Progenitor cell of endocrine pancreas (in vitro differentiated cells): ENCODE results near the gene WDR49. TPM values are rescaled to one million over a fixed set of nuclear protein-coding genes. Genes with fewer than 3 reads are reported as not detected.
"Not testable (repeated sequence)": the region's sequence is repeated elsewhere in the genome, so short reads cannot be mapped to it uniquely, and the experiment has no call there.

Experiments
- DNase-seq: peaks from one replicate; pipeline ENCODE4 v3.0.0; 2021; ENCODE audit warnings: low spot score; ENCODE audit not compliant: unreplicated experiment
- H3K27ac Mint-ChIP-seq: 2 replicates; pipeline ENCODE4 v1.8.0; 2021; ENCODE audit warnings: mild to moderate bottlenecking, moderate library complexity, mixed read lengths
- H3K27me3 Mint-ChIP-seq: 2 replicates; pipeline ENCODE4 v1.8.0; 2021; ENCODE audit warnings: mixed read lengths
- H3K36me3 Mint-ChIP-seq: 2 replicates; pipeline ENCODE4 v1.8.0; 2022; ENCODE audit warnings: mixed read lengths; ENCODE audit not compliant: insufficient read depth
- H3K4me1 Mint-ChIP-seq: 2 replicates; pipeline ENCODE4 v1.8.0; 2021; ENCODE audit warnings: low read depth, mixed read lengths
- H3K4me3 Mint-ChIP-seq: 2 replicates; pipeline ENCODE4 v1.8.0; 2021; ENCODE audit warnings: low read depth, mild to moderate bottlenecking, moderate library complexity, mixed read lengths
- H3K9me3 Mint-ChIP-seq: 2 replicates; pipeline ENCODE4 v1.8.0; 2021; ENCODE audit warnings: low read depth, mixed read lengths
- total RNA-seq: library from RNA; stranded (reverse); gene quantifications from 2 replicates; pipeline ENCODE4 v1.2.1, GENCODE V29; 2021
- TF ChIP-seq, protein P1 (sequence below): fragments of 200-600 bp; sonication (generic); IDR thresholded peaks from one replicate; pipeline ENCODE4 v1.5.0; 2021; ENCODE audit warnings: antibody characterized with exemption, mild to moderate bottlenecking; ENCODE audit not compliant: unreplicated experiment

Gene WDR49
- total RNA-seq, 1 donor from 2014 or later, result 0.43 TPM

DNA sequence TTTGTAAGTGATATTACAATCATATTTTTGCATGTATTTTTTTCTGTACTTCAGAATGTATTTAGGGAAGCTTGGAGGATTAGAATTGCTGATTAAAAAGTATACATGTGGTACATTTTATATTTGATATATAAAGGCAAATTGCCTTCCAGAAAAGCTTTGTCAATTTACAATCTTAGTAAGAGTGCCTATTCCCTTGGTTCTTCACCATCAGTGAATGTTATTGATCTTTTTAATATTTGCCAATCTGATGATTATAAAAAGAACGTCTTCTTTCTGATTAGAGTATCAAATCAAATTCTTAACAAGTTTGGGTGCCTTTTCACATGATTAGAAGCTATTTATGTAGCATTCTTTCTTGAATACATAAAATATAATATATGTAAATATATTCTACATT, 9.1 kb downstream of the WDR49 start:
- TF ChIP-seq, protein P1, sequence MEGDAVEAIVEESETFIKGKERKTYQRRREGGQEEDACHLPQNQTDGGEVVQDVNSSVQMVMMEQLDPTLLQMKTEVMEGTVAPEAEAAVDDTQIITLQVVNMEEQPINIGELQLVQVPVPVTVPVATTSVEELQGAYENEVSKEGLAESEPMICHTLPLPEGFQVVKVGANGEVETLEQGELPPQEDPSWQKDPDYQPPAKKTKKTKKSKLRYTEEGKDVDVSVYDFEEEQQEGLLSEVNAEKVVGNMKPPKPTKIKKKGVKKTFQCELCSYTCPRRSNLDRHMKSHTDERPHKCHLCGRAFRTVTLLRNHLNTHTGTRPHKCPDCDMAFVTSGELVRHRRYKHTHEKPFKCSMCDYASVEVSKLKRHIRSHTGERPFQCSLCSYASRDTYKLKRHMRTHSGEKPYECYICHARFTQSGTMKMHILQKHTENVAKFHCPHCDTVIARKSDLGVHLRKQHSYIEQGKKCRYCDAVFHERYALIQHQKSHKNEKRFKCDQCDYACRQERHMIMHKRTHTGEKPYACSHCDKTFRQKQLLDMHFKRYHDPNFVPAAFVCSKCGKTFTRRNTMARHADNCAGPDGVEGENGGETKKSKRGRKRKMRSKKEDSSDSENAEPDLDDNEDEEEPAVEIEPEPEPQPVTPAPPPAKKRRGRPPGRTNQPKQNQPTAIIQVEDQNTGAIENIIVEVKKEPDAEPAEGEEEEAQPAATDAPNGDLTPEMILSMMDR, result no peak
- DNase-seq, result no peak
- H3K9me3 Mint-ChIP-seq, result peaks cover 4% of the 10 kb centered on the region
- H3K27me3 Mint-ChIP-seq, result no peaks in the 10 kb centered on the region
- no peak overlapping the region for H3K4me3 Mint-ChIP-seq
- peaks cover 2% of the 10 kb centered on the region for H3K36me3 Mint-ChIP-seq
- H3K4me1 Mint-ChIP-seq, result peaks cover 1% of the 10 kb centered on the region
- H3K27ac Mint-ChIP-seq, result no peak overlapping the region

DNA sequence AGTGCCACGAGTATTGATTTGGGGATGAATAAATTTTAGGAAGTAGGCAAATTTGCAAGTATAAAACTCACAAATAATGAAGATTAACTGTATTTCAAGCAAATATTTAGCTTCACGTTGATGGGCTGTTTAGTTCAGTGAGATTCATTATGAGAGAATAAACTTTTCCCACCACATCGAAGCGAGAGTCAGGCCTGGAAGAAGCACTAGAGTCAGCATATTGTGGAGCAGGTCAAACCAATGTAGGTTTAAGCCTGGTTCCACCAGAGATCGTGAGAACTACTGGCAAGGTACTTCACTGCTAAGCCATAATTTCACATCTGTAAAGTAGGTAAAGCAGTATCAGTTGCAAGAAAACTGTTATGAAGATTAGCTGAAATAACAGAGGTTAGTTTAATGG, 22.3 kb downstream of the WDR49 start:
- H3K27ac Mint-ChIP-seq, result no peak overlapping the region
- H3K27me3 Mint-ChIP-seq, result no peaks in the 10 kb centered on the region
- TF ChIP-seq, protein P1, result no peak
- no peak for DNase-seq
- no peaks in the 10 kb centered on the region for H3K9me3 Mint-ChIP-seq
- H3K4me1 Mint-ChIP-seq, result no peaks in the 10 kb centered on the region
- H3K4me3 Mint-ChIP-seq, result no peak overlapping the region
- H3K36me3 Mint-ChIP-seq, result no peaks in the 10 kb centered on the region

DNA sequence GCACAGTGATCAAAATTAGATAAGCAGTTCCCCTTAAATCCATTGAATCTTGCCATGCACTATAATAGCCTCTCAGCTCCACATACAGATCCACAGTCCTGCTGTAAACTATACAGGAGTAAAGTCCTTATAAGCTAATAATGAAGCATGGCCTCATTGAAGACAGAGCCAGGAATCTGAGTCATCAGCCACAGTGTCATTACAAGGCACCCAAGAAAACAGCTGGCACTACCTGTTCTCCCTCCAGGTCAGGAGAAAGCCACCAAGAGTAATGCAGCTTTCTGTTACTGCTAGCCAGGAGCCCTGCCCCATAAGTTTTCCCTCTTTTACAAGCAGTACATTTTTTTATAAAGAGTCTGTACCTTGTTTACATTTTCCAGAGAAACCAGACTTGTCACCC, 27.3 kb downstream of the WDR49 start:
- Mint-ChIP-seq H3K27me3 (no peaks in the 10 kb centered on the region), H3K36me3 (no peaks in the 10 kb centered on the region), H3K4me3 (no peak overlapping the region), H3K4me1 (no peaks in the 10 kb centered on the region), H3K27ac (no peak overlapping the region), H3K9me3 (no peaks in the 10 kb centered on the region)
- TF ChIP-seq, protein P1, result no peak
- DNase-seq, result no peak

DNA sequence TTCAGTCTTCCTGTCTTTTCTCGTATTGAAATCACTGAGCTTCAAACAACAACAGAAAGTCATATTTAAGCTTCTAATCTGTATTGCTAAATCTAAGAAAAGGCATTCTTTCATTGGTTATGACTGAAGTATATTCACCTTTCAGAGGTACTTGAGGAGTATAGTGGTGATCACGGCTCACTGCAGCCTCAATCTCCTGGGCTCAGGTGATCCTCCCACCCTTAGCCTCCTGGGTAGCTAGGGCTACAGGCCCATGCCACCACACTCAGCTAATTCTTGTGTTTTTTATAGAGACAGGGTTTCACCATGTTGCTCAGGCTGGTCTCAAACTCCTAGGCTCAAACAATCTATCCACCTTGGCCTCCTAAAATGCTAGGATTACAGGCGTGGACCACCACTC, 38.7 kb downstream of the WDR49 start:
- no peak overlapping the region for H3K4me3 Mint-ChIP-seq

DNA sequence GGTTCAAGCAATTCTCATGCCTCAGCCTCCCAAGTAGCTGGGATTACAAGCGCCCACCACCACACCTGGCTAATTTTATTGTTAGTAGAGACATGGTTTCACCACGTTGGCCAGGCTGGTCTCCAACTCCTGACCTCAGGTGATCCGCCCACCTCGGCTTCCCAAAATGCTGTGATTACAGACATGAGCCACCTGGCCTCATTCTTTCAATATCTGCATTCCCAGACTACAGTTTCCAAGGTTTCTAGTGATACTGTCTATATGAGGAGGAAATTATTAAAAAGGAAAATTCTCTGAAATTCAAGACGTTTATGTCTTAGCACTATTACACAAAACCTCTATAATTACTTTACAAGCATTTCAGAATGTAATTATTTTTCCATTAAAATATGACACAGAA, 39.5 kb downstream of the WDR49 start:
- not testable (repeated sequence) for DNase-seq, H3K4me3 Mint-ChIP-seq, H3K36me3 Mint-ChIP-seq, H3K4me1 Mint-ChIP-seq, H3K27ac Mint-ChIP-seq, H3K9me3 Mint-ChIP-seq, H3K27me3 Mint-ChIP-seq

More for the DNA sequence above, 38.7 kb downstream of the WDR49 start:
- no peak for DNase-seq
- no peaks in the 10 kb centered on the region for H3K9me3 Mint-ChIP-seq
- H3K4me1 Mint-ChIP-seq, result no peaks in the 10 kb centered on the region
- H3K27me3 Mint-ChIP-seq, result no peaks in the 10 kb centered on the region
- no peak overlapping the region for H3K27ac Mint-ChIP-seq
- TF ChIP-seq, protein P1, result no peak
- no peaks in the 10 kb centered on the region for H3K36me3 Mint-ChIP-seq

DNA sequence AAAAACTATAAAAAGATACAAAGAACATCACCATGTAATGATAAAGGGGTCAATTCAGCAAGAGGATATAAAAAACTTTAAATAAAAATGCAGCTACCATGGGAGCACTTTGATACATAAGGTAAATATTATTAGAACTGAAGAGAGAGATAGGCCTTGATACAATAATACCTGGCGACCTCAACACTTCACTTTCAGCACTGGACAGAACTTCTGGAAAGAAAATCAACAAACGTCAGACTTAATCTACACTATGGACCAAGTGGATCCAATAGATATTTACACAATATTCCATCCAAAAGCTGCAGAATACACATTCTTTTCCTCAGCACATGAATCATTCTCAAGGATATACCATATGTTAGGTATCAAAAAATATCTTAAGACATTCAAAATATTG, 42.0 kb downstream of the WDR49 start:
- DNase-seq, result no peak
- H3K27me3 Mint-ChIP-seq, result peaks cover 4% of the 10 kb centered on the region
- H3K36me3 Mint-ChIP-seq, result no peaks in the 10 kb centered on the region
- no peaks in the 10 kb centered on the region for H3K4me1 Mint-ChIP-seq
- H3K9me3 Mint-ChIP-seq, result no peaks in the 10 kb centered on the region
- TF ChIP-seq, protein P1, result no peak
- H3K27ac Mint-ChIP-seq, result no peak overlapping the region
- no peak overlapping the region for H3K4me3 Mint-ChIP-seq
